Liver (tissue), 9 donors: ENCODE measurements around the gene ANKS1A. TPM values are rescaled to one million over a fixed set of nuclear protein-coding genes. Genes with fewer than 3 reads are reported as not detected.
A peak's percentile ranks its signal among the peaks of the same experiment; 100 is the strongest.

ENCODE experiments used
- DNase-seq: peaks from one replicate; pipeline ENCODE4 v3.0.0-alpha.2; 2017; ENCODE audit warnings: low spot score
- H3K27ac ChIP-seq, 2 donors: one replicate each; pipeline ENCODE4 v1.7.0; 2013; ENCODE audit warnings: inconsistent platforms in 2 of 2, low read length in 2 of 2, control low read depth in 1 of 2, low read depth in 1 of 2, mild to moderate bottlenecking in 1 of 2
- H3K27me3 ChIP-seq, 4 donors: one replicate each; pipeline versions ENCODE4 v1.6.1 to v1.7.0; 2013; ENCODE audit warnings: low read length in 3 of 4, inconsistent platforms in 1 of 4, mild to moderate bottlenecking in 1 of 4, moderate library complexity in 1 of 4; ENCODE audit not compliant: control insufficient read depth in 4 of 4, insufficient read depth in 4 of 4
- H3K36me3 ChIP-seq, 4 donors: one replicate each; pipeline versions ENCODE4 v1.6.1 to v1.7.0; 2013; ENCODE audit warnings: low read length in 3 of 4, mild to moderate bottlenecking in 3 of 4, low read depth in 1 of 4, moderate library complexity in 1 of 4; ENCODE audit not compliant: control insufficient read depth in 4 of 4, insufficient read depth in 3 of 4
- H3K4me1 ChIP-seq, 4 donors: one replicate each; pipeline versions ENCODE4 v1.6.1 to v1.7.0; 2013; ENCODE audit warnings: low read length in 3 of 4, mild to moderate bottlenecking in 3 of 4, moderate library complexity in 1 of 4; ENCODE audit not compliant: control insufficient read depth in 4 of 4, insufficient read depth in 4 of 4
- H3K4me3 ChIP-seq, 3 donors: one replicate each; pipeline versions ENCODE4 v1.6.1 to v1.7.0; 2013; ENCODE audit warnings: low read length in 3 of 3, control low read depth in 1 of 3, low read depth in 1 of 3, mild to moderate bottlenecking in 1 of 3
- H3K9ac ChIP-seq, 2 donors: one replicate each; pipeline ENCODE4 v1.7.0; 2013; ENCODE audit warnings: low read length in 2 of 2, mild to moderate bottlenecking in 2 of 2, moderate library complexity in 2 of 2, control low read depth in 1 of 2, low read depth in 1 of 2
- H3K9me3 ChIP-seq, 4 donors: one replicate each; pipeline versions ENCODE4 v1.6.1 to v1.7.0; 2013; ENCODE audit warnings: low read length in 3 of 4; ENCODE audit not compliant: control insufficient read depth in 4 of 4
- CTCF ChIP-seq: fragments of 150-350 bp; IDR thresholded peaks from 2 replicates; pipeline ENCODE4 v1.5.1; 2017; ENCODE audit warnings: improper control_type of control experiment, low read depth, low read length; ENCODE audit not compliant: missing input control
- EGR1 ChIP-seq, 2 donors: IDR thresholded peaks; 2 replicates each; pipeline ENCODE4 v1.6.1; 2016 to 2018; ENCODE audit warnings: antibody characterized with exemption in 2 of 2, low read depth in 2 of 2
- FOXA1 ChIP-seq: IDR thresholded peaks from 2 replicates; pipeline ENCODE4 v1.6.1; 2016; ENCODE audit warnings: antibody characterized with exemption
- HNF4G ChIP-seq: IDR thresholded peaks from 2 replicates; pipeline ENCODE4 v1.6.1; 2016; ENCODE audit warnings: antibody characterized with exemption
- JUND ChIP-seq, 2 donors: IDR thresholded peaks; 2 replicates each; pipeline ENCODE4 v1.6.1; 2016; ENCODE audit warnings: antibody characterized with exemption in 2 of 2
- RAD21 ChIP-seq, 2 donors: IDR thresholded peaks; 2 replicates each; pipeline ENCODE4 v1.6.1; 2016; ENCODE audit warnings: antibody characterized with exemption in 2 of 2, mild to moderate bottlenecking in 2 of 2
- REST ChIP-seq: IDR thresholded peaks from 2 replicates; pipeline ENCODE4 v1.6.1; 2016; ENCODE audit warnings: antibody characterized with exemption, mild to moderate bottlenecking
- WGBS: extraction: QIAGEN DNeasy Blood & Tissue Kit; methylation state at CpG from one replicate; pipeline ENCODE4 v1.1.7; 2013; 5-methylcytosine and 5-hydroxymethylcytosine counted together
- polyA plus RNA-seq, 2 donors: library from polyadenylated mRNA; stranded (reverse) in 1 of 2; unstranded in 1 of 2; fragments of 200-250 nt in 1 of 2; fragments of >200 nt in 1 of 2; fragmentation: Nextera tagmentation in 1 of 2; extraction: Ambion mirVana in 1 of 2; gene quantifications; one replicate each; pipeline versions ENCODE4 v1.2.1 to v1.2.3, GENCODE V29; 2013 to 2015
- total RNA-seq, 2 donors: library from RNA; depleted of rRNA; stranded (reverse); fragments of >200 nt; gene quantifications; one replicate each; pipeline ENCODE4 v1.2.3, GENCODE V29; 2014
- donor health status: healthy.
- donor health status: healthy.
- donor health status: healthy.
- donor health status: healthy.
- donor health status: healthy.

Gene ANKS1A
- total and polyA plus RNA-seq, 4 donors: 4.3 to 18.7 (median 6.7) TPM

DNA sequence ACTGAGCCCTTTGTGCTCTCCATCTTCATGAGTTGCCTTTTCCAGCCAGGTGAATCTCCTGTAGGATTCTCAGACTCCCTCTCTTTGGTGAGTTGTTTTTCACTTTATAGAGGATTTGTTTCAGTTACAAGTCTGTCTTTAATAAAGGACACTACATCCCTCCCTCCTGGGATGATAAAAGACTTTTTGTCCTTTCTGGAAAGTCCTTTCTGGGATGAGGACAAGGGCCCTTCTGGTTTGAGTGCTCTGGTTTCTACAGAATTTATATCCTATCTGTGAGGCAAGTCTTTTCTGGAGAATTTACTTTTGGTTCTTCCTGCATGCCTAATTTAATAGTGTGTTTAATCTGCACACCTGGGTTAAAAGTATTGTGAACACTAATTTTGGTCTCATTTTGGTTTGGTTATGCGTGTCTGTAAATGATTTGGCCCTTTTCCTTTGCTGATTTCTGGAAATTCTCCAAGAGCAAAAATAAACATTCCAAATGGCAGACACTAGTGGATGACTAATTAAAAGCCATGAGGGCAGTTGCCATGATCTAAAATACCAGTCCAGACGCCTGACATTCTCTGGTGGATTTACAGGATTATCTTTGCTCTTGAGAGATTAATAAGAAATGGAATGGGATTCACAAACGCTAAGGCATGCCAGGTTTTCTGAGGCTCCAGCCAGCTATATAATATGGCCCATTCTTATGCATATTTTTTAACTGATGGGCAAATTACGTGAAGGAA, 207.2 kb downstream of the ANKS1A start (continued):
- TF ChIP-seq RAD21 (IDR thresholded peaks at IDR 0.05): no peak
- no peak for TF ChIP-seq EGR1 (IDR thresholded peaks at IDR 0.05; ENCODE audit: low read depth in 2 of 2)
- TF ChIP-seq CTCF: no peak
- TF ChIP-seq FOXA1: no peak
- no peak for TF ChIP-seq REST
- TF ChIP-seq JUND (IDR thresholded peaks at IDR 0.05): peak in 1 of 2 donors; percentile 48

DNA sequence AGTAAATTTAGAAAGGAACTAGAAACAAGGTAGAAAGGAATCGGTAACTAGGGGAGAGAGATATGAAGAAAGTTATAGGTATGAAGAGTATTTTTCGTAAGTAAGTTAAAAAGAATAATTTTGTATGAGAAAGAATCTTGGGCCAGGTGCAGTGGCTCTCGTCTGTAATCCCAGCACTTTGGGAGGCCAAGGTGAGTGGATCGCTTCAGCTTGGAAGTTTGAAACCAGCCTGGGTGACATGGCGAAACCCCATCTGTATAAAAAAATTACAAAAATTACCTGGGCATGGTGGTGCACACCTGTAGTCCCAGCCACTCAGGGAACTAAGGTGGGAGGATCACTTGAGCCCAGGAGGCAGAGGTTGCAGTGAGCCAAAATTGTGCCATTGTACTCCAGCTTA, 210.1 kb downstream of the ANKS1A start:
- Histone ChIP-seq H3K36me3 (no peaks in the 10 kb centered on the region), H3K9me3 (no peaks in the 10 kb centered on the region), H3K9ac (no peak overlapping the region), H3K27me3 (no peaks in the 10 kb centered on the region), H3K27ac (no peak overlapping the region), H3K4me3 (no peak overlapping the region), H3K4me1 (peaks cover 2 to 14% (median 11%) of the 10 kb centered on the region in 4 donors)
- DNase-seq: no peak
- 96% methylated on average over 5 of the region's 5 CpGs for WGBS
- no peak for TF ChIP-seq REST
- no peak for TF ChIP-seq CTCF
- no peak for TF ChIP-seq HNF4G
- no peak for TF ChIP-seq RAD21 (IDR thresholded peaks at IDR 0.05)
- TF ChIP-seq EGR1 (IDR thresholded peaks at IDR 0.05; ENCODE audit: low read depth in 2 of 2): no peak
